ENCODE results near the gene NTNG2.

The NTNG2 gene

DNA sequence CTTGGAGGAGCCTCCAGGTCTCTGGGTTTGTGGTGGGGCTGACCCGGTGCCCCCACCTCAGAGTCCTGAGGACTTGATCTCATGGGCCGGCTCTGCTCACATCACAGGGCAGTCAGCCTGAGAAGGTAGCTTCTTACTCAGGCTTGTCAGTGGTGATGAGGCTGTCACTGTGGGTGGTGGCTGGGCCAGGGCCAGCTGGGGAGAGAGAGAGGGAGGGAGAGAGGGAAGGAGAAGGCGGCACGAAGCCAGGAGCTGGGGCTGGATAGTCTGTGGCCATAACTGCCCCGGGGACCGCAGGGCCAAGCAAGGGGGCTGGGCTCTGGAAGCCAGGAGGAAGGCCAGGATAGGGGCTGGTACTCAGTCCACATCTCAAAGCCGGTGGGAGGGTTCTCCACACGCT lies 6.5 kb downstream of the NTNG2 start:
- Histone ChIP-seq H3K27ac (ENCODE audit: insufficient read depth, low read length, poor library complexity, severe bottlenecking) (no peak overlapping the region), H3K27me3 (replicated peaks; ENCODE audit: control insufficient read depth, insufficient read depth, low read length, poor library complexity, severe bottlenecking) (peaks cover 31% of the 10 kb centered on the region), H3K36me3 (ENCODE audit: control insufficient read depth, insufficient read depth, low read length) (no peaks in the 10 kb centered on the region), H3K4me3 (ENCODE audit: insufficient read depth, low read depth, low read length, poor library complexity, severe bottlenecking) (no peak overlapping the region), H3K9me3 (ENCODE audit: control insufficient read depth, low read length) (no peaks in the 10 kb centered on the region), H3K4me1 (ENCODE audit: control insufficient read depth, insufficient read depth, low read length, poor library complexity, severe bottlenecking) (peaks cover 3% of the 10 kb centered on the region)
- DNase-seq: no peak

DNA sequence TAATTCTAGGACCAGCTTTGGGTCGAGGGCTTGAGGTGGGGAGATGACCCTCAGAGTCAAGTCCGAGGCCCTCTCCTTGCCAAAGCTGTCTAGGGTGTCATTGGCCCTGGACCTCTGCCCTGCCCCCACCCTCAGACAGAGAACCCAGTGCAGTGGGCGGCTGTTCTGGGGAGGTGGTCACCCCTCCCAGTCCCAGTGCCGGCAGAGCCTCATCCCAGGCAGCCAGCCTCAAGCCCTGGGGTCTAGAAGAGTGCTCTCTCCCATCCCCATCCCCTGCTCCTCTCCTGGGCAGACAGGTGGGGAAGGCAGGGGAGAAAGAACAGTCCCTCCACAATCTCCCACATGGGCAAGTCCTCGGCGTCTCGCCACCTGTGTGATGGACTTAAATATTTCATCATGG lies 7.0 kb downstream of the NTNG2 start:
- Histone ChIP-seq H3K4me3 (ENCODE audit: insufficient read depth, low read depth, low read length, poor library complexity, severe bottlenecking) (no peak overlapping the region), H3K9me3 (ENCODE audit: control insufficient read depth, low read length) (no peaks in the 10 kb centered on the region), H3K36me3 (ENCODE audit: control insufficient read depth, insufficient read depth, low read length) (no peaks in the 10 kb centered on the region), H3K4me1 (ENCODE audit: control insufficient read depth, insufficient read depth, low read length, poor library complexity, severe bottlenecking) (no peaks in the 10 kb centered on the region), H3K27me3 (replicated peaks; ENCODE audit: control insufficient read depth, insufficient read depth, low read length, poor library complexity, severe bottlenecking) (peaks cover 27% of the 10 kb centered on the region), H3K27ac (ENCODE audit: insufficient read depth, low read length, poor library complexity, severe bottlenecking) (no peak overlapping the region)
- no peak for DNase-seq

DNA sequence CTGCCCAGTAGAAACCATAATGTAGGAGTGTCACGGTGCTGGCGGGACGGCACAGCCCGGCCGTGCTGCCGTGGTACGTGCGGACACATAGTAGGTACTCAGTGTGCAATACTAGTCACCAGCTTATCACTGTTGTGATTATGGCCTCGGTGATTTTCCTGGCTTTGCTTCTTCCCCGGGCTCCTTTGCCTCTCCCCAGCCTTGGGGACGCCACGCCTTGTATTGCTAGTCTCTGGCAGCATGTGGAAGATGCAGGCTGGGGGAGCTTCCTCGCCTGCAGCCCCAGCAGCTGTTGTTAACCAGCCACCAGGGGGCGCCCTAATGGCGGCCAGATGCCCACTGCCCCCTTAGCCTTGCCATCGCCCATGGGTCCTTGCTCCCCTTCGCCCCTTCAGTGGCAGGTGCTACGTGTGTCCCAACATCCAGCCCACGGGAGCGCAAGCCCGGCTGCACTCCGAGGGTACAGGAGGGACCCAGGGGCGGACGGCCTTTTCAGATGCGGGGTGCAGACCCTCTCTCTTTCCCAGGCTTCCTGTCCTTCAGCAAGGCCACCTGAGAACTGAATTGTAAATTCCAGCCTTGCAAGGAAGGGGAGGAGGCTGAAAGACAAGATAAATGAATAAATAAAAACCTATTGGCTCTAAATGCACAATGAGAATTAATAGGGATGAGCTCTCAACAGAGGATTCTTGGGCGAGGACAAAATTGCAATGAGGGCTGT lies 8.0 kb downstream of the NTNG2 start:
- H3K4me3 ChIP-seq (ENCODE audit: insufficient read depth, low read depth, low read length, poor library complexity, severe bottlenecking): no peak overlapping the region
- no peaks in the 10 kb centered on the region for H3K36me3 ChIP-seq (ENCODE audit: control insufficient read depth, insufficient read depth, low read length)
- no peaks in the 10 kb centered on the region for H3K4me1 ChIP-seq (ENCODE audit: control insufficient read depth, insufficient read depth, low read length, poor library complexity, severe bottlenecking)
- peaks cover 17% of the 10 kb centered on the region for H3K27me3 ChIP-seq (replicated peaks; ENCODE audit: control insufficient read depth, insufficient read depth, low read length, poor library complexity, severe bottlenecking)
- no peak overlapping the region for H3K27ac ChIP-seq (ENCODE audit: insufficient read depth, low read length, poor library complexity, severe bottlenecking)
- DNase-seq: peak in 2 of 3 donors; percentile 25 to 38
- no peaks in the 10 kb centered on the region for H3K9me3 ChIP-seq (ENCODE audit: control insufficient read depth, low read length)

DNA sequence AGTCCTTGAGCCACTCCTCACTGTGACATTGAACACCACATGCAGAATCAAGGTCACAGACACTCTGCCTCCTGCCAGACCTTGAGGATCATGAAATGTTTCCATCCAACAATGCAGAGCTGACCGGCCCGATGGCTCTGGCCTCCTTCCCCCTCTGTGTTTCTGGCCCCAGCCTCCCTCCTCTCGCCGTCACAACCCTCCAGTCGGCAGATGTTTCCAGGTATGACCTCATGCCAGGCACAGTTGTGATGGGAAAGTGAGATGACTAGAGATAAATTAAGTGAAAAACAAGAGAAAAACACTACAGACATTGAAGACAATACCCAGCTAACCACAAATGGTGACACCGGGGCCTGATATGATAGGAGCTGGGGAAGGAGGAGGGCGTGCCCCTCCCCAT lies 9.8 kb downstream of the NTNG2 start:
- no peaks in the 10 kb centered on the region for H3K36me3 ChIP-seq (ENCODE audit: control insufficient read depth, insufficient read depth, low read length)
- peaks cover 5% of the 10 kb centered on the region for H3K27me3 ChIP-seq (replicated peaks; ENCODE audit: control insufficient read depth, insufficient read depth, low read length, poor library complexity, severe bottlenecking)

DNA sequence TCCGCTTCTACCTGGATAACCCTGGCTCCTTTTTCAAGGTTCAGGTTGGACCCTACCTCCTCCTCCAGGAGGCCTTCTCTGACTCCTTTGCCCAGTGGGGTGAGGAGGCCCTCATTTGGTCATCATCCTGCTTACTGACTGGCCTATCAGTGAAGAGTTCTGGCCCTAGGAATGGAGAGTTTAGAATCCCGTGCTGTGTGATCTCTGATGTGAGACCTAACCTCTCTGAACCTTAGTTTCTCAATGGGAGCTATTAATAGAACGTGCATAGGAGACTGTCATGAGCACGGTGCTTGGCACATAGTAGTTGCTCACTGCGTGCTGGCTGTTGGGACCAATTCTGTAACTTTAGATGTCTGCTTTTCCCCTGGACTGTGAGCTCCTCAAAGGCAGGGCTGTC lies 10.3 kb downstream of the NTNG2 start:
- no peaks in the 10 kb centered on the region for H3K9me3 ChIP-seq (ENCODE audit: control insufficient read depth, low read length)
- no peaks in the 10 kb centered on the region for H3K36me3 ChIP-seq (ENCODE audit: control insufficient read depth, insufficient read depth, low read length)
- no peak overlapping the region for H3K27ac ChIP-seq (ENCODE audit: insufficient read depth, low read length, poor library complexity, severe bottlenecking)
- H3K27me3 ChIP-seq (replicated peaks; ENCODE audit: control insufficient read depth, insufficient read depth, low read length, poor library complexity, severe bottlenecking): peaks cover under 1% of the 10 kb centered on the region
- DNase-seq: no peak
- no peaks in the 10 kb centered on the region for H3K4me1 ChIP-seq (ENCODE audit: control insufficient read depth, insufficient read depth, low read length, poor library complexity, severe bottlenecking)
- H3K4me3 ChIP-seq (ENCODE audit: insufficient read depth, low read depth, low read length, poor library complexity, severe bottlenecking): no peak overlapping the region

More for the DNA sequence above, 9.8 kb downstream of the NTNG2 start:
- no peaks in the 10 kb centered on the region for H3K9me3 ChIP-seq (ENCODE audit: control insufficient read depth, low read length)
- H3K27ac ChIP-seq (ENCODE audit: insufficient read depth, low read length, poor library complexity, severe bottlenecking): no peak overlapping the region
- no peaks in the 10 kb centered on the region for H3K4me1 ChIP-seq (ENCODE audit: control insufficient read depth, insufficient read depth, low read length, poor library complexity, severe bottlenecking)
- H3K4me3 ChIP-seq (ENCODE audit: insufficient read depth, low read depth, low read length, poor library complexity, severe bottlenecking): no peak overlapping the region
- DNase-seq: no peak

DNA sequence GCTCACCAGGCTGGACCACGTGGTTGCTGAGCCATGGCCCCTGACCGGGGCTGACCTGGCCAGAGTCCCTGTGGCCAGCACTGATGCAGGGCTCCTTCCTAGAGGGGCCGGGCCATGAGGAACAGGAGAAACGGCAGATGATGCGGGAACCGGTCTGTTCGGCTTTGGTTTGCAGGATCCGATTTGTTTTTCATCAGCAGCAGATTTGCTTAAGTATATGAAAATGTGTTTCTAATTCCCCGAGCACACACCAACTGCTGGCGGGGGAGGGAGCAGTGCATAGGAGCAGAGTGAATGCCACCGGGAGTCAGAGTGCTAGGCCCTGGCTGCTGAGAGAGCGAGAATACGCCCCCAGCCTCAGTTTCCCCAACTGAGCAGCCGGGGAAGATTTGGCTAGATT lies 13.6 kb downstream of the NTNG2 start:
- no peak for DNase-seq
- Histone ChIP-seq H3K27ac (ENCODE audit: insufficient read depth, low read length, poor library complexity, severe bottlenecking) (no peak overlapping the region), H3K36me3 (ENCODE audit: control insufficient read depth, insufficient read depth, low read length) (no peaks in the 10 kb centered on the region), H3K4me3 (ENCODE audit: insufficient read depth, low read depth, low read length, poor library complexity, severe bottlenecking) (no peak overlapping the region), H3K9me3 (ENCODE audit: control insufficient read depth, low read length) (no peaks in the 10 kb centered on the region), H3K4me1 (ENCODE audit: control insufficient read depth, insufficient read depth, low read length, poor library complexity, severe bottlenecking) (no peaks in the 10 kb centered on the region), H3K27me3 (replicated peaks; ENCODE audit: control insufficient read depth, insufficient read depth, low read length, poor library complexity, severe bottlenecking) (no peaks in the 10 kb centered on the region)

DNA sequence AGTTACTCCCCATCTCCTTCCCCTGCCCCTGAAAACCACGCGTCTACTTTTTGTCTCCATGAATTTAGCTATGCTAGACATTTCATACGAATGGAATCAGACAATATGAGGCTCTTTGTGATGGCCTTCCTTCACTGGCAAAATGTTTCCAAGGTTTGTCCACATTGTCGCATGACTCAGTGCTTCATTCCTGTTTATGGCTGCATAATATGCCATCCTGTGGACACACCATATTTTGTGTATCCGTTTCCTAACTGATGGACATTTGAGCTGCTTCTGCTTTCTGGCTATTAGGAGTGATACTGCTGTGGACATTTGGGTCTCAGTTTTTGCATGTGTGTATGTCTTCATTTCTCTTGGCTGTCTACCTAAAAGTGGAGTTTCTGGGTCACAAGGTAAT lies 14.5 kb downstream of the NTNG2 start:
- H3K27me3 ChIP-seq (replicated peaks; ENCODE audit: control insufficient read depth, insufficient read depth, low read length, poor library complexity, severe bottlenecking): no peaks in the 10 kb centered on the region
- no peak for DNase-seq
- H3K4me3 ChIP-seq (ENCODE audit: insufficient read depth, low read depth, low read length, poor library complexity, severe bottlenecking): no peak overlapping the region
- no peaks in the 10 kb centered on the region for H3K9me3 ChIP-seq (ENCODE audit: control insufficient read depth, low read length)
- H3K4me1 ChIP-seq (ENCODE audit: control insufficient read depth, insufficient read depth, low read length, poor library complexity, severe bottlenecking): no peaks in the 10 kb centered on the region
- H3K36me3 ChIP-seq (ENCODE audit: control insufficient read depth, insufficient read depth, low read length): no peaks in the 10 kb centered on the region
- H3K27ac ChIP-seq (ENCODE audit: insufficient read depth, low read length, poor library complexity, severe bottlenecking): no peak overlapping the region

DNA sequence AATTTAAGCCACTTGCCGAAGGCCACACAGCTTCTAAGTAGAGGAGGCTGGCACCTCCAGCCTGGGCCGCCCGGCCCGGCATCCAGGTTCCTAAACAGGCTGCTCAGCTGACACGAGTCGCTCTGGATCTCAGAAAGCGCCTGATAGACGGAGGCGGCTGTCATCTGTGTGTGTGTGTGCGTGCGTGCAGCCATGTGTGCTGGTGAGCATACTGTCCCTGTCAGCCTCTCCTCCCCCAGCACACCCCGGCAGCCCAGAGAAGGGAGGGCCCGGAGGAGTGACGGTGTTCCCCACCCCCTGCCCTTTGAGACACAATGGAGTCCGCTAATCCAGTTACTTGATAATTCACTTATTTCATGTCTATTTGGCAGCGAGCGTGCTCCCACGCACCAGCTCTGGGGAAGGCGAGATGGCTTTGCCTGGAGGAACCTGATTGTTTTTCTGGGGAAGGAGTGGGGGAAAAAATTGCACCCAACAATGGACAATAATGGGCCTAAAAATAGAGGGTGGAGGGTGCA lies 20.0 kb downstream of the NTNG2 start:
- no peak overlapping the region for H3K4me3 ChIP-seq (ENCODE audit: insufficient read depth, low read depth, low read length, poor library complexity, severe bottlenecking)

DNA sequence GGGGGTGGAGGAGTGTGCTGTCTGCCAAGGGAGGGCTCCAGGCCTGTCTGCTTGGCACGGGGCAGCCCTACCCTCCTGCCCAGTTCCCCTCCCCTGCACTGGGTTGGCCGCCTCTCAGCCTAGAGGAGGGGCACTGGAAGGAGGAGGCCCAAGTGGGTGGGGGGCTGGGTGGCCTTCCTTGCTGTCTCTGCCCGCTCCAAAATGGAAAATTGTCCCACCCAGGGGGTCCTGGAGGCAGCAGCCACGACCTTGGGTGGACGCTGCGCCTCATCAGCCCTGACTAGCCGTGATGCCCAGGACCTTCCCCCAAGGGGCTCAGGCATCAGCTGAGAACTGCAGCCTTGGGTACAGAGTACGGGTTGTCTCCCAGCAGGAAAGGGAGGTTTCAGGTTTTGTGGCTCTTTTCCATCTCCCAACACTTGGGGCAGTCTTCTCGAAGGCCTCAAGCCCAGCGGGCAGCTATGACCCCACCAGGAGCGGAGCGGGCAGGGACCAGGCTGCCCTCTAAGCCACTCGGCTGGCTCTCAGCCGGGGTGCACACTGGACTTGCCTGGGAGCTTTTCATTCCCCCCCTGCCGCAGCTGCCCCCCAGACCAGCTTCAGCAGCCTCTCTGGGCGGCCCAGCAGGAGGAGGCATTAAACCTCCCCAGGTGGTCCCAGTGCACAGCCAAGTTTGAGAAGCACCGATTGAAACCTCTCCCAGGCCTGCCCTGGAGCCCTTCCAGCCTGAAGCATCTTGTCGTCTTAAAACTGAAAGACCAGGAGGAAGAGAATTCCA lies 20.6 kb downstream of the NTNG2 start:
- no peaks in the 10 kb centered on the region for H3K27me3 ChIP-seq (replicated peaks; ENCODE audit: control insufficient read depth, insufficient read depth, low read length, poor library complexity, severe bottlenecking)
- no peaks in the 10 kb centered on the region for H3K9me3 ChIP-seq (ENCODE audit: control insufficient read depth, low read length)
- no peaks in the 10 kb centered on the region for H3K36me3 ChIP-seq (ENCODE audit: control insufficient read depth, insufficient read depth, low read length)
- no peak overlapping the region for H3K4me3 ChIP-seq (ENCODE audit: insufficient read depth, low read depth, low read length, poor library complexity, severe bottlenecking)
- H3K4me1 ChIP-seq (ENCODE audit: control insufficient read depth, insufficient read depth, low read length, poor library complexity, severe bottlenecking): no peaks in the 10 kb centered on the region
- no peak for DNase-seq
- H3K27ac ChIP-seq (ENCODE audit: insufficient read depth, low read length, poor library complexity, severe bottlenecking): no peak overlapping the region

More for the DNA sequence above, 20.0 kb downstream of the NTNG2 start:
- H3K9me3 ChIP-seq (ENCODE audit: control insufficient read depth, low read length): no peaks in the 10 kb centered on the region
- H3K4me1 ChIP-seq (ENCODE audit: control insufficient read depth, insufficient read depth, low read length, poor library complexity, severe bottlenecking): no peaks in the 10 kb centered on the region
- no peaks in the 10 kb centered on the region for H3K27me3 ChIP-seq (replicated peaks; ENCODE audit: control insufficient read depth, insufficient read depth, low read length, poor library complexity, severe bottlenecking)
- H3K27ac ChIP-seq (ENCODE audit: insufficient read depth, low read length, poor library complexity, severe bottlenecking): no peak overlapping the region
- no peaks in the 10 kb centered on the region for H3K36me3 ChIP-seq (ENCODE audit: control insufficient read depth, insufficient read depth, low read length)
- no peak for DNase-seq

DNA sequence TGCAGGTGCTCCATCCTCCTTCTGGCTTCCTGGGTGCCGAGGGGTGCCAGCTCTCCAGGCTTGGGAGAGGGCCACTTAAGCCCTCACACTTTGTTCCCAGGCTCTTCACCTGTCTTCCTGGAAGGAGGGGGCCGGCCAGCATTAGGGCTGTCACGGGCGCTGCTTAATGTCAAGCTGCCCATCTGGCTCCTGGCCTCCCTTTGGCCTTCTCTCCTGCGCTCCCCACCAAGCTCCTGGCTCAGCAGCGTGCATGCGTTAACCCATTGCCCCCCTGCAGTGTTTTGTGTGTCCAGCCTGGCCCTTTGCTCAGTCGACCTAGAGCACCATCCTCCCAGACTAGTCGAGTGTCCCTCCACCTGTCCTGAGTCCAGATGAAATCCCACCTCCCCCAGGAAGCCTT lies 21.3 kb downstream of the NTNG2 start:
- DNase-seq: no peak
- Histone ChIP-seq H3K9me3 (ENCODE audit: control insufficient read depth, low read length) (no peaks in the 10 kb centered on the region), H3K4me3 (ENCODE audit: insufficient read depth, low read depth, low read length, poor library complexity, severe bottlenecking) (no peak overlapping the region), H3K4me1 (ENCODE audit: control insufficient read depth, insufficient read depth, low read length, poor library complexity, severe bottlenecking) (no peaks in the 10 kb centered on the region), H3K36me3 (ENCODE audit: control insufficient read depth, insufficient read depth, low read length) (no peaks in the 10 kb centered on the region), H3K27me3 (replicated peaks; ENCODE audit: control insufficient read depth, insufficient read depth, low read length, poor library complexity, severe bottlenecking) (no peaks in the 10 kb centered on the region), H3K27ac (ENCODE audit: insufficient read depth, low read length, poor library complexity, severe bottlenecking) (no peak overlapping the region)
